HEK293T (cell line): ENCODE results near the gene STK38.

Source experiments
- BHLHE40 ChIP-seq: fragments of 450-650 bp; IDR thresholded peaks from 2 replicates; pipeline ENCODE4 v1.6.1; 2016; ENCODE audit warnings: mild to moderate bottlenecking, moderate library complexity, borderline replicate concordance
- CTBP1 ChIP-seq: fragments of 450-650 bp; IDR thresholded peaks from 2 replicates; pipeline ENCODE4 v1.6.1; 2016; ENCODE audit warnings: borderline replicate concordance
- ELF4 ChIP-seq: fragments of 450-650 bp; IDR thresholded peaks from 2 replicates; pipeline ENCODE4 v1.6.1; 2017; ENCODE audit warnings: antibody characterized with exemption
- FOXA1 ChIP-seq: fragments of 450-650 bp; IDR thresholded peaks from 2 replicates; pipeline ENCODE4 v1.6.1; 2016; ENCODE audit warnings: mild to moderate bottlenecking
- FOXK2 ChIP-seq: fragments of 450-650 bp; IDR thresholded peaks from 2 replicates; pipeline ENCODE4 v1.6.1; 2016; ENCODE audit warnings: mild to moderate bottlenecking
- FOXM1 ChIP-seq: fragments of 450-650 bp; IDR thresholded peaks from 2 replicates; pipeline ENCODE4 v1.6.1; 2017; ENCODE audit warnings: mild to moderate bottlenecking, borderline replicate concordance
- HDGF ChIP-seq: fragments of 450-650 bp; IDR thresholded peaks from 2 replicates; pipeline ENCODE4 v1.6.1; 2017; ENCODE audit warnings: antibody characterized with exemption, borderline replicate concordance
- NFRKB ChIP-seq: fragments of 450-650 bp; IDR thresholded peaks from 2 replicates; pipeline ENCODE4 v1.6.1; 2016; ENCODE audit warnings: mild to moderate bottlenecking, moderate library complexity
- SP1 ChIP-seq: fragments of 450-650 bp; IDR thresholded peaks from 2 replicates; pipeline ENCODE4 v1.6.1; 2017
- ZNF384 ChIP-seq: fragments of 450-650 bp; IDR thresholded peaks from 2 replicates; pipeline ENCODE4 v1.6.1; 2016

GRCh38 chr6:36467625-36468024, 79.7 kb downstream of the STK38 start:
- no peak for TF ChIP-seq CTBP1
- no peak for TF ChIP-seq BHLHE40
- no peak for TF ChIP-seq FOXK2
- TF ChIP-seq ELF4, result no peak
- TF ChIP-seq HDGF, result no peak
- TF ChIP-seq FOXM1, result no peak
- no peak for TF ChIP-seq SP1
- no peak for TF ChIP-seq ZNF384
- no peak for TF ChIP-seq FOXA1
- no peak for TF ChIP-seq NFRKB
